Mammary epithelial cell (primary cell): Measurements from ENCODE around the gene SYNJ1.

Experiments
- CTCF ChIP-seq, 2 donors: IDR thresholded peaks in 1 of 2; conservative IDR thresholded peaks in 1 of 2; 2 replicates each; pipeline ENCODE4 v1.5.1; 2011 to 2012; ENCODE audit warnings: inconsistent platforms in 2 of 2, low read length in 2 of 2, mild to moderate bottlenecking in 2 of 2, control low read depth in 1 of 2, low read depth in 1 of 2; ENCODE audit not compliant: insufficient read depth in 1 of 2; ENCODE audit errors: extremely low read depth in 1 of 2
- EZH2 ChIP-seq: IDR thresholded peaks from 2 replicates; pipeline ENCODE4 v1.6.1; 2012; ENCODE audit warnings: low read length, inconsistent platforms, borderline replicate concordance

- no peak for TF ChIP-seq CTCF (conservative IDR thresholded peaks at IDR 0.05 in 1 of 2, IDR thresholded peaks at IDR 0.05 in 1 of 2; ENCODE audit: extremely low read depth in 1 of 2, insufficient read depth in 1 of 2, low read depth in 1 of 2, low read length in 2 of 2)
- no peak for TF ChIP-seq EZH2
These were observed 1.0 kb upstream of the SYNJ1 start for GRCh38 chr21:32728848-32729247.
